SK-N-SH (cell line): Measurements from ENCODE around the gene PPP1R36. TPM values are rescaled to one million over a fixed set of nuclear protein-coding genes. Genes with fewer than 3 reads are reported as not detected.

Source experiments
- CTCF ChIA-PET: fragments of 300-600, 350-600 bp; formaldehyde crosslinking; extraction: SDS; loops from one replicate; lab custom pipeline; 2021; lab: Yijun Ruan, JAX
- POLR2A ChIA-PET: fragments of 350-600 bp; sonication (Branson Sonifier 250); formaldehyde crosslinking; extraction: SDS; loops from one replicate; lab custom pipeline; 2020; ENCODE audit warnings: antibody characterized with exemption, inconsistent platforms; lab: Yijun Ruan, JAX
- DNase-seq: peaks from one replicate; pipeline ENCODE4 v3.0.0; 2012
- H2AFZ ChIP-seq: fragments of 200-600 bp; sonication (generic); 2 replicates; pipeline ENCODE4 v1.8.1; 2016; ENCODE audit warnings: antibody characterized with exemption, mild to moderate bottlenecking, low read depth
- H3F3A ChIP-seq: fragments of 200-600 bp; sonication (generic); replicated peaks from 2 replicates; pipeline ENCODE3; 2016; ENCODE audit warnings: antibody characterized with exemption, mild to moderate bottlenecking; ENCODE audit not compliant: insufficient read depth
- H3K27ac ChIP-seq, 2 experiments: fragments of 200-500 bp in 1 of 2; fragments of 200-600 bp in 1 of 2; sonication (Bioruptor generic) in 1 of 2; sonication (generic), shearing (Covaris generic) in 1 of 2; 2 replicates each; pipeline versions ENCODE4 v1.5.1 to v1.6.1; 2014 to 2016; ENCODE audit warnings: low read depth in 2 of 2, inconsistent platforms in 1 of 2, low read length in 1 of 2, mild to moderate bottlenecking in 1 of 2, mixed read lengths in 1 of 2
- H3K27me3 ChIP-seq: fragments of 200-600 bp; sonication (generic), shearing (Covaris generic); 2 replicates; pipeline ENCODE4 v1.6.1; 2016; ENCODE audit warnings: mixed run types; ENCODE audit not compliant: insufficient read depth
- H3K36me3 ChIP-seq, 2 experiments: fragments of 200-500 bp in 1 of 2; fragments of 200-600 bp in 1 of 2; sonication (Bioruptor generic) in 1 of 2; sonication (generic) in 1 of 2; replicated peaks in 1 of 2; 2 replicates each; pipeline versions ENCODE3 to v1.5.1; 2014 to 2016; ENCODE audit warnings: low read length in 1 of 2, mild to moderate bottlenecking in 1 of 2; ENCODE audit not compliant: insufficient read depth in 2 of 2, control insufficient read depth in 1 of 2
- H3K4me1 ChIP-seq, 2 experiments: fragments of 200-500 bp in 1 of 2; fragments of 200-600 bp in 1 of 2; sonication (Bioruptor generic) in 1 of 2; sonication (generic), shearing (Covaris generic) in 1 of 2; 2 replicates each; pipeline versions ENCODE4 v1.5.1 to v1.6.1; 2014 to 2016; ENCODE audit warnings: low read depth in 1 of 2, low read length in 1 of 2, mixed run types in 1 of 2; ENCODE audit not compliant: insufficient read depth in 2 of 2, control insufficient read depth in 1 of 2
- H3K4me2 ChIP-seq: fragments of 200-600 bp; sonication (generic), shearing (Covaris generic); 2 replicates; pipeline ENCODE4 v1.6.1; 2017; ENCODE audit warnings: mixed run types
- H3K4me3 ChIP-seq, 2 experiments: fragments of 200-500 bp in 1 of 2; fragments of 200-600 bp in 1 of 2; sonication (Bioruptor generic) in 1 of 2; sonication (generic), shearing (Covaris generic) in 1 of 2; 2 replicates each; pipeline versions ENCODE4 v1.5.1 to v1.8.1; 2014 to 2016; ENCODE audit warnings: low read depth in 2 of 2, inconsistent platforms in 1 of 2, low read length in 1 of 2, mild to moderate bottlenecking in 1 of 2, mixed read lengths in 1 of 2, moderate library complexity in 1 of 2
- H3K79me2 ChIP-seq: fragments of 200-600 bp; sonication (generic); 2 replicates; pipeline ENCODE4 v1.8.1; 2017; ENCODE audit warnings: mild to moderate bottlenecking; ENCODE audit not compliant: insufficient read depth
- H3K9ac ChIP-seq: fragments of 200-600 bp; sonication (generic); 2 replicates; pipeline ENCODE4 v1.6.1; 2017; ENCODE audit warnings: mixed run types
- H3K9me2 ChIP-seq: fragments of 200-600 bp; sonication (generic); 2 replicates; pipeline ENCODE4 v1.6.1; 2017; ENCODE audit warnings: mixed run types
- H3K9me3 ChIP-seq: fragments of 200-600 bp; sonication (generic); 2 replicates; pipeline ENCODE4 v1.6.1; 2017; ENCODE audit warnings: mixed run types, mild to moderate bottlenecking, moderate library complexity
- H4K20me1 ChIP-seq: fragments of 200-600 bp; sonication (generic); 2 replicates; pipeline ENCODE4 v1.6.1; 2017; ENCODE audit warnings: mild to moderate bottlenecking, mixed run types; ENCODE audit not compliant: insufficient read depth
- ELF1 ChIP-seq: IDR thresholded peaks from 2 replicates; pipeline ENCODE4 v1.4.0; 2012
- FOXJ3 ChIP-seq: sonication (generic); formaldehyde crosslinking; IDR thresholded peaks from 2 replicates; pipeline ENCODE4 v1.5.1; 2020; ENCODE audit warnings: mild to moderate bottlenecking, missing genetic modification reagents
- FOXM1 ChIP-seq: IDR thresholded peaks from 2 replicates; pipeline ENCODE4 v1.4.0; 2012; ENCODE audit warnings: low read depth, mild to moderate bottlenecking
- POLR2AphosphoS5 ChIP-seq: IDR thresholded peaks from 2 replicates; pipeline ENCODE4 v1.6.1; 2012; ENCODE audit warnings: low read depth, low read length
- RFX5 ChIP-seq: IDR thresholded peaks from 2 replicates; pipeline ENCODE4 v1.6.1; 2012; ENCODE audit warnings: mild to moderate bottlenecking, improper control_type of control experiment, low read length
- SIN3A ChIP-seq: IDR thresholded peaks from 2 replicates; pipeline ENCODE4 v1.6.1; 2012; ENCODE audit warnings: low read depth, mild to moderate bottlenecking, low read length, moderate library complexity, borderline replicate concordance
- YY1 ChIP-seq: IDR thresholded peaks from 2 replicates; pipeline ENCODE4 v1.4.0; 2012; ENCODE audit warnings: low read depth, mild to moderate bottlenecking
- ZBTB33 ChIP-seq: IDR thresholded peaks from 2 replicates; pipeline ENCODE4 v1.4.0; 2012; ENCODE audit warnings: low read depth, borderline replicate concordance
- WGBS: methylation state at CpG from one replicate; pipeline ENCODE4 v1.1.6; 2017; ENCODE audit warnings: low lambda C conversion rate; 5-methylcytosine and 5-hydroxymethylcytosine counted together
- polyA plus RNA-seq, 3 experiments: library from polyadenylated mRNA; depleted of rRNA; stranded (reverse); fragments of >200 nt; gene quantifications; 2 replicates each; pipeline ENCODE4 v1.2.3, GENCODE V29; 2012

PPP1R36 gene
- polyA plus RNA-seq, 1 of the 3 experiments (the other 2 are of a cell fraction): 0.08 TPM

GRCh38 chr14:64520699-64521098 is 29.1 kb upstream of the PPP1R36 start (continued):
- TF ChIP-seq ZBTB33 (no peak), SIN3A (no peak)

- Histone ChIP-seq H3K79me2 (peaks cover 90% of the 10 kb centered on the region), H3K27ac (no peak overlapping the region), H3K4me2 (no peak overlapping the region), H4K20me1 (peaks cover 47% of the 10 kb centered on the region), H3K4me1 (peaks cover 2 to 4% of the 10 kb centered on the region in 2 experiments; a peak in 2 of 4 replicates), H2AFZ (no peak overlapping the region), H3K36me3 (peaks cover 34 to 48% of the 10 kb centered on the region in 2 experiments), H3F3A (peaks cover 12% of the 10 kb centered on the region), H3K9me3 (no peaks in the 10 kb centered on the region), H3K9ac (no peak overlapping the region), H3K27me3 (no peaks in the 10 kb centered on the region), H3K4me3 (no peak overlapping the region), H3K9me2 (no peaks in the 10 kb centered on the region)
- ChIA-PET CTCF (interaction anchor here (1.5 to 4.6 kb wide), 3 partner anchors 12 to 93 kb away, joined by 4 to 48 read pairs (median 5); partner anchors contain the start of gene ZBTB1), POLR2A (interaction anchor here (1.1 kb wide), 1 partner anchor 18 kb away, joined by 4 read pairs; the partner anchor contains the start of gene HSPA2)
- no peak for DNase-seq
- TF ChIP-seq YY1 (no peak), FOXJ3 (no peak), ELF1 (no peak), RFX5 (no peak), FOXM1 (no peak), POLR2AphosphoS5 (no peak)
- WGBS: 88% methylated on average over 9 of the region's 9 CpGs
Observed at GRCh38 chr14:64522591-64523355, 27.0 kb upstream of the PPP1R36 start.

GRCh38 chr14:64525354-64525753 is 24.4 kb upstream of the PPP1R36 start:
- H3K9ac ChIP-seq: no peak overlapping the region
- WGBS: 54% methylated on average over 2 of the region's 2 CpGs
- H3K4me3 ChIP-seq: no peak overlapping the region
- peak overlapping the region in 1 of 2 experiments; percentile 20; a peak in 1 of 4 replicates for H3K27ac ChIP-seq
- peaks cover 75% of the 10 kb centered on the region for H3K79me2 ChIP-seq
- no peak overlapping the region for H2AFZ ChIP-seq
- H3K27me3 ChIP-seq: no peaks in the 10 kb centered on the region
- H3K36me3 ChIP-seq: peaks cover 40 to 53% of the 10 kb centered on the region in 2 experiments
- peaks cover 16% of the 10 kb centered on the region for H3F3A ChIP-seq
- DNase-seq: no peak
- peaks cover 2 to 4% of the 10 kb centered on the region in 2 experiments; a peak in 2 of 4 replicates for H3K4me1 ChIP-seq
- POLR2A ChIA-PET: no interaction called here
- no peak overlapping the region for H3K4me2 ChIP-seq
- H3K9me2 ChIP-seq: no peaks in the 10 kb centered on the region
- CTCF ChIA-PET: interaction anchor here (2.3 to 2.8 kb wide), 2 partner anchors 10 to 95 kb away, joined by 5 to 6 read pairs; no protein-coding TSS in a partner anchor
- TF ChIP-seq FOXM1: no peak
- TF ChIP-seq, all 33 proteins: peak for 0
- Histone ChIP-seq H4K20me1 (peaks cover 28% of the 10 kb centered on the region), H3K9me3 (no peaks in the 10 kb centered on the region)
